ENCODE data around the gene STPG2.

GRCh38 chr4:97984545-97985131 lies 158.6 kb downstream of the STPG2 start:
- TF ChIP-seq, protein P1, sequence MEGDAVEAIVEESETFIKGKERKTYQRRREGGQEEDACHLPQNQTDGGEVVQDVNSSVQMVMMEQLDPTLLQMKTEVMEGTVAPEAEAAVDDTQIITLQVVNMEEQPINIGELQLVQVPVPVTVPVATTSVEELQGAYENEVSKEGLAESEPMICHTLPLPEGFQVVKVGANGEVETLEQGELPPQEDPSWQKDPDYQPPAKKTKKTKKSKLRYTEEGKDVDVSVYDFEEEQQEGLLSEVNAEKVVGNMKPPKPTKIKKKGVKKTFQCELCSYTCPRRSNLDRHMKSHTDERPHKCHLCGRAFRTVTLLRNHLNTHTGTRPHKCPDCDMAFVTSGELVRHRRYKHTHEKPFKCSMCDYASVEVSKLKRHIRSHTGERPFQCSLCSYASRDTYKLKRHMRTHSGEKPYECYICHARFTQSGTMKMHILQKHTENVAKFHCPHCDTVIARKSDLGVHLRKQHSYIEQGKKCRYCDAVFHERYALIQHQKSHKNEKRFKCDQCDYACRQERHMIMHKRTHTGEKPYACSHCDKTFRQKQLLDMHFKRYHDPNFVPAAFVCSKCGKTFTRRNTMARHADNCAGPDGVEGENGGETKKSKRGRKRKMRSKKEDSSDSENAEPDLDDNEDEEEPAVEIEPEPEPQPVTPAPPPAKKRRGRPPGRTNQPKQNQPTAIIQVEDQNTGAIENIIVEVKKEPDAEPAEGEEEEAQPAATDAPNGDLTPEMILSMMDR (IDR thresholded peaks at IDR 0.05) = no peak
- no peak for TF ChIP-seq POLR2A (IDR thresholded peaks at IDR 0.05)

All from prostate gland (tissue), 2 donors.